Raji (cell line): ENCODE measurements around the gene RDH14.

ENCODE experiments used
- POLR2A ChIP-seq: IDR thresholded peaks from 2 replicates; pipeline ENCODE4 v1.6.1; 2011; ENCODE audit warnings: low read depth, low read length, control low read depth; ENCODE audit not compliant: insufficient read depth

Gene RDH14

DNA sequence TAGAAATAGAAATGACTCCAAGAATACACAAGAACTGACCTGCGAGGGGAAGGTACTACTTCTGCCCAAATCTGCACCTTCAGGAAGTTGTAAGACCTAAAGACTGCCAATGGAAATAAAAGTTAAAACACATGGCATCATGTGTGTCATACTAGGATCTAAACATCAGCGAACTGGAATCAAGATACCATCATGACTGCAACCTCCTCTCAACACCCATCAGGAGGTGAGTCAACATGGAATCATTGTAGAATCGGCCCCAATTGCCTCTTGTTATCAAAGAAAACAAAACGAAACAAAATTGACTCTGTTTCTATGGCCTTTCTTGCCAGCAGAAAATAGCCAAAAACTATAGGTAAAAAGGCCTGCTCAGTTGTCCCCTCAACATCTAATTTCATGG is 15.1 kb downstream of the RDH14 start:
- TF ChIP-seq POLR2A = no peak

GRCh38 chr2:18544171-18544570 is 16.3 kb downstream of the RDH14 start:
- TF ChIP-seq POLR2A = no peak

GRCh38 chr2:18540872-18541271 is 19.6 kb downstream of the RDH14 start:
- no peak for TF ChIP-seq POLR2A

DNA sequence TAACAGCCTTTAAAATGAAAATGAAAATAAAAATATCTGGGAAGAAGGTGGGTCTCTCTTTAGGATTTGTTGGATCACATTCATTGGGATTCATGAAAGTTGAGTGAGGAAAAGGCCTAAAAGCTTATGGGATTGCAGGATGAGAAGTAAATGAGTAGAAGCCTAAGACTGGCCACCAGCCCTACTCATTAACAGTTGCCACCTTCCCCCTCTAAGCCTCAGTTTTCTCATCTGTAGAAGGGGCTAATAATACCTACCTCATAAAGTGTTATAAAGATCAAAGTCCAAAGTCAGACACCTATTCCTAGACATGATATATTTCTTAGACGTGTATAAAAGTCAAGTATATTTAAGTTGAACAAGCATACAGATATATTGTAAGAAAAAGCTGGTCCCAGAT is 23.8 kb downstream of the RDH14 start:
- TF ChIP-seq POLR2A = no peak

- TF ChIP-seq POLR2A = no peak
Observed at GRCh38 chr2:18536100-18536499, 24.4 kb downstream of the RDH14 start.

- no peak for TF ChIP-seq POLR2A
Observed at GRCh38 chr2:18531194-18531593, 29.3 kb downstream of the RDH14 start.

GRCh38 chr2:18527822-18528221 is 32.6 kb downstream of the RDH14 start:
- TF ChIP-seq POLR2A = no peak

- TF ChIP-seq POLR2A = no peak
Observed at GRCh38 chr2:18527326-18527725, 33.1 kb downstream of the RDH14 start.

- no peak for TF ChIP-seq POLR2A
Observed at GRCh38 chr2:18526429-18526828, 34.0 kb downstream of the RDH14 start.

DNA sequence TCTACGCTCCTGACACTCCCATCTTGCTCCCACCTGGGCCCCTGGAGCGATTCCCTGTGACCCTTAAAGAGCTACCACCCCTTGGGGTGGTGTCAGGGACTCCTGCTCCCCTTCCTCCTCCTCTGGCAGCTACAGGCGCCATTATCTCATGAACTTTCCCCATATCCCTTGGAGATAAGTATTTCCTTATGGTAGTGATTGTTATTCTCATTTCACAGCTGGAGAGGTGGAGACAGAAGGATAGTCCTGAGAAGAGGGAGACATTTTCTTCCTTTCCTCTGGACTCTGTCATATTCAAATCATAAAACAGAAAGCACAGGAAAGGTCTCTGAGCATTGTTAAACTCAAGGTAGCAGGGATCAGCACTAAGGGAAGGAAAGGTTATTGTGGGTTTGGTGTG is 34.6 kb downstream of the RDH14 start:
- no peak for TF ChIP-seq POLR2A

DNA sequence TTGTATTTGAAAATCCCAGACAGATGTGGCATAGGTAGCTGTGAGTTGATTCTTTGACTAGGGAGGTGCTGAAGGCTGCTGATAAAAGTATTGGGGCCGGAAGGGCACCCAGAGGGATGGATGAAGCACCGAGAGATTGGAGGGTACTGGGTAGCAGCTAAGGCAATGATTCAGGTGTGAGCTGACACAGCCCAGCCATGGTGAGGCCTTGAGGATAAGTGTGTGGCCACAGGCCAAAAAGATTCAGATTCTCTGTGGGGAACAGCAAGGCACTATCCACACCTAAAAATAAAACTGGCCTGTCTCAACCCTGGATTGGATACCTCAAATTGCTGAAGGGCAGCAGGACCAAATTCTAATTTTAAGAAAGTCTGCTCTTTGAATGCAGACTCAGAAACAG is 35.2 kb downstream of the RDH14 start:
- TF ChIP-seq POLR2A = no peak

- TF ChIP-seq POLR2A = no peak
Observed at GRCh38 chr2:18522484-18523146, 37.8 kb downstream of the RDH14 start.

GRCh38 chr2:18520451-18521425 is 39.7 kb downstream of the RDH14 start:
- TF ChIP-seq POLR2A = no peak

- TF ChIP-seq POLR2A = no peak
Observed at GRCh38 chr2:18519914-18520450, 40.5 kb downstream of the RDH14 start.

DNA sequence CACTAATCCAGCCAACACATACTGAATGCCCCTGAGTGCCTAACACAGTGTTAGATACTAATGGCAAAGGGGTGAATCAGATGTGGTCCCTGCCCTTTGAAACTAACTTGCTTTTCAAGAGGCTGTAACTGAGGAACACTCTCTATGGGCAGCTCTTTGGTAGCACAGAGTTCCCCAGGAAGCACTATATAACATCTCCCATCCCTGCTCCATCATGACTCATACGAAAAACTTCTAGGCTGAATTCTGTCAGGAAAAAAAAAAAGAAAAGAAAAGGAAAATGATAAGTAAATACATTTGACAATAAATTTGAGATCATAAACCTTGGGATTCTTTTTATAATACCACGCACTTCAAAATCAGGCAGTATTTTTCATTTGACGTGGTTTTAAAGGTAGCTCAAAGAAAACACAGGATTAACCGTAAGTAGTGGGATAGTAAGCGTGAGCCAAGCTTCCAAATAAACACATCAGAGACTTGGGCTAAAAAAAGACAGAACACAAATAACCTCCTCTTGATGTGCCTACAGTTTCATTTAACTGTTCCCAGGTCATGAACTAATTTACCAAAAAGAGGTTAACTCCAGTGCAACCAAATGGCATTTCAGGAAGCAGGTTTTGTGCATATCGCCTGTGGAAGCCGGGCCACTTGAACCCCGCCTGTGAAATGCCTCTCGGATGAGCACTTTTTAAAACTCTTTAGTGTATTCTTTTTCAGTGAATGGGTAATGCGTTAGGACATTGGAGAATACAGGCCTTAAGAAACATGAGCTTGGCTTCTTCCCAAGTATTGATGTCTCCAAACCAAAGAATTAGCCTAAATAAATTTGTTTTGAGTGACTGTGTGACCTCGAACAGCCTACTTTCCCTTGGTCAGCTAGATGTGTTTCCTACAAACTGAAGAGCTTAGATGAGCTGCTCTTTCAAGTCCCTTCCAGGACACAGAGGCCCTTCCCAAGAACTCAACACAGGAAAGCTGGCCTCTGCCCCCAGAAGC is 42.0 kb downstream of the RDH14 start:
- no peak for TF ChIP-seq POLR2A
